SU-DHL-6 (cell line): ENCODE results near the gene DNAH9.

Experiments
- EZH2phosphoT487 ChIP-seq: fragments of 200-600 bp; sonication (generic), shearing (Covaris generic); conservative IDR thresholded peaks from 2 replicates; pipeline ENCODE4 v1.6.1; 2018; ENCODE audit warnings: mild to moderate bottlenecking, antibody characterized with exemption, low read length, moderate library complexity, mixed read lengths
- TF ChIP-seq, protein P1 (sequence below): fragments of 200-600 bp; sonication (generic); IDR thresholded peaks from one replicate; pipeline ENCODE4 v1.5.1; 2017; ENCODE audit warnings: antibody characterized with exemption, mild to moderate bottlenecking, low read length, moderate library complexity; ENCODE audit not compliant: insufficient read depth, poor library complexity, severe bottlenecking

DNA sequence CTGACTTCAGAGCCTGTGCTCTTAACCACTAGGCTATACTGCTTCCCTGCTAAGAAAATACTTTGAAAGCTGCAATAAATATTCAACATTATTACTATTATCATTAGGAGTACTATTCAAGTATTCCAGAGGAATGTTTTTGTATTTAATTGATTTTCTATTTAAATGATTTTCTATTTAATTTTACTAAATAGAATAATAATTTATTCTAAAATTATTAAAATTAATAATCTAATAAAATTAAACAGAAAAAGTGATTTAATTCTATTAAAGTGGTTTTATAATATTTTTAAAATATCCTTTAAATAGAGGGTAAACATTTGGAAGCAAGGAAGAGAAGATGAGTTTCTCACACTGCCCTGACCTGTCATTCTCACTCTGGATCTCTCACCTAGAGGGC is 173.8 kb downstream of the DNAH9 start:
- TF ChIP-seq, protein P1, sequence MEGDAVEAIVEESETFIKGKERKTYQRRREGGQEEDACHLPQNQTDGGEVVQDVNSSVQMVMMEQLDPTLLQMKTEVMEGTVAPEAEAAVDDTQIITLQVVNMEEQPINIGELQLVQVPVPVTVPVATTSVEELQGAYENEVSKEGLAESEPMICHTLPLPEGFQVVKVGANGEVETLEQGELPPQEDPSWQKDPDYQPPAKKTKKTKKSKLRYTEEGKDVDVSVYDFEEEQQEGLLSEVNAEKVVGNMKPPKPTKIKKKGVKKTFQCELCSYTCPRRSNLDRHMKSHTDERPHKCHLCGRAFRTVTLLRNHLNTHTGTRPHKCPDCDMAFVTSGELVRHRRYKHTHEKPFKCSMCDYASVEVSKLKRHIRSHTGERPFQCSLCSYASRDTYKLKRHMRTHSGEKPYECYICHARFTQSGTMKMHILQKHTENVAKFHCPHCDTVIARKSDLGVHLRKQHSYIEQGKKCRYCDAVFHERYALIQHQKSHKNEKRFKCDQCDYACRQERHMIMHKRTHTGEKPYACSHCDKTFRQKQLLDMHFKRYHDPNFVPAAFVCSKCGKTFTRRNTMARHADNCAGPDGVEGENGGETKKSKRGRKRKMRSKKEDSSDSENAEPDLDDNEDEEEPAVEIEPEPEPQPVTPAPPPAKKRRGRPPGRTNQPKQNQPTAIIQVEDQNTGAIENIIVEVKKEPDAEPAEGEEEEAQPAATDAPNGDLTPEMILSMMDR: no peak
- no peak for TF ChIP-seq EZH2phosphoT487
